Stimulated activated CD4-positive, alpha-beta T cell treated with anti-CD3 and anti-CD28 coated beads, Interleukin-2, amount 100 ng/mL, for 4 hours (primary cell): ENCODE results near the gene QSOX2.

Experiments used
- DNase-seq: peaks from one replicate; pipeline ENCODE4 v3.0.0-alpha.2; 2020; ENCODE audit warnings: low read depth

Gene QSOX2, protein sequence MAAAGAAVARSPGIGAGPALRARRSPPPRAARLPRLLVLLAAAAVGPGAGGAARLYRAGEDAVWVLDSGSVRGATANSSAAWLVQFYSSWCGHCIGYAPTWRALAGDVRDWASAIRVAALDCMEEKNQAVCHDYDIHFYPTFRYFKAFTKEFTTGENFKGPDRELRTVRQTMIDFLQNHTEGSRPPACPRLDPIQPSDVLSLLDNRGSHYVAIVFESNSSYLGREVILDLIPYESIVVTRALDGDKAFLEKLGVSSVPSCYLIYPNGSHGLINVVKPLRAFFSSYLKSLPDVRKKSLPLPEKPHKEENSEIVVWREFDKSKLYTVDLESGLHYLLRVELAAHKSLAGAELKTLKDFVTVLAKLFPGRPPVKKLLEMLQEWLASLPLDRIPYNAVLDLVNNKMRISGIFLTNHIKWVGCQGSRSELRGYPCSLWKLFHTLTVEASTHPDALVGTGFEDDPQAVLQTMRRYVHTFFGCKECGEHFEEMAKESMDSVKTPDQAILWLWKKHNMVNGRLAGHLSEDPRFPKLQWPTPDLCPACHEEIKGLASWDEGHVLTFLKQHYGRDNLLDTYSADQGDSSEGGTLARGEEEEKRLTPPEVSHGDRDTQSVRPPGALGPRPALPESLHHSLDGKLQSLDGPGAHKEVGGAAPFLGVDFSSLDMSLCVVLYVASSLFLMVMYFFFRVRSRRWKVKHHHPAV

GRCh38 chr9:136245219-136246150, at the start of gene QSOX2:
Gene QSOX2 (minus strand): TSS chr9:136245812. CDS start chr9:136245803, 9 bp downstream.
- DNase-seq: peak; percentile 81

GRCh38 chr9:136295055-136295454, 49.4 kb upstream of the QSOX2 start:
- no peak for DNase-seq

DNA sequence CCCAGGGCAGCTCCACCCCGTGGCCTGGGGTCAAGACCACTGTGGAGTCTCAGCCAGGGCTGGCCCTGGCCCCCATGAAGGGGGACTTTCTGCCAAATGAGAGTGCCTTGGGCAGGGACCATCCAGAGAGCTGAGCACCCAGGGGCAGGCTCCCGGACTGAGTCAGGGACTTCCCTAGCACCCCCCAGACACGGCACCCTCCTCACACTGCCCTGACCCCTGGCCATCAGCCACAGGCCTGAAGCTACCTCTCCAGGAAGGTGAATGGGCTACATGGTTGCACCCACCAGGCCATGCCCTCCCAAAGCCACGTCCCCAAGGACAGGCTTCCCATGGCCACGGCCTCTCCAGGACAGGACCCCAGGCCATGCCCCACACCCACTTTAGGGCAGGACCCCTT, 48.8 kb upstream of the QSOX2 start:
- DNase-seq: no peak

DNA sequence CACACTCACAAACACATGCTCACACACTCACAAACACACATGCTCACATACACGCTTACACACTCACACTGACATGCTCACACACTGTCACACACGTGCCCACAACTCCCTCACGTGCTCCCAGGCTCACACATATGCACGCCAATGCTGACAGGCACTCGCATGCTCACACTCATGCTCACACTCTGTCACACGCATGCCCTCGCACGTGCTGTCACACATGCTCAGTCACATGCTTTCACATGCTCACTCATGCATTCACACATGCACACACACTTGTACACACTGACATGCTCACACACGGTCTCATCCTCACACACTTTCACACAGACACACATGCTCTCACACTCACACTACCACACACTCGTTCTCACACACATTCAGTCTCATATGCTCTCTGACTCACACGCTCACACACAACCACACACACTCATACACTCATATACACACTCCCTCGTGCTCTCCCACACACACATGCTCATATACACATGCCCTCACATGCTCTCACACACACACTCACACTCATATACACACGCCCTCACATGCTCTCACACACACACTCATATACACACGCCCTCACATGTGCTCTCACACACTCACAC, 48.0 kb upstream of the QSOX2 start:
- DNase-seq: no peak

DNA sequence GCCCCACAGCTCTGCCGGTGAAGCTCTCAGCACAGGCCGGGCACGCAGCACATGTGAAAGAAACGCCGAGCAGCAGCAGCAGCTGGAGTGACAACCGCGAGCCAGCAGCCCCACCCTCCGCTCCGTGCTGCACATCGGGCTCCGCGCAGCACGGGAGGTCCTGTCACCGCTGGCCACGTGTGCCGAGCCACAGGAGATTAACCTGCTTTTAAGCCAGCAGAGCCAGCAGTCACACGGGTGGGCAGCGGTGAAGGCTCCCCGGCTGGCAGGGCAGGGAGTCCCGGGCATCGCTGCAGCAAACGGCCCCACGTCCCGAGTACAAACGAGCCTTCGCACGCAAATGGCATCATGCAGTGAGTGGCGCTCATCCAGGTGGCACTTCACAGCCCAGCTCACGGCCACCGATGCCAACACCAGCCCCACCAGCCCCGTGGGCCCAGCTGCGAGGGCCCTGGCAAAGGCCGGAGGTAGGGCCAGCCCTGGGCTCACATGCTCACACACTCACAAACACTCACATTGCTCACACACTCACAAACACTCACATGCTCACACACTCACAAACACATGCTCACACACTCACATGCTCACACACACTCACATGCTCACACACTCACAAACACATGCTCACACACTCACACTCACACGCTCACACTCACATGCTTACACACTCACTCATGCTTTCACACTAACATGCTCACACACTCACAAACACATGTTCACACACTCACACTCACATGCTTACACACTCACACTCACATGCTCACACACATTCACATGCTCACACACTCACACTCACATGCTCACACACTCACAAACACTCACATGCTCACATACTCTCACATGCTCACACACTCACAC, 47.2 kb upstream of the QSOX2 start:
- DNase-seq: no peak

GRCh38 chr9:136292026-136292538, 46.5 kb upstream of the QSOX2 start:
- DNase-seq: no peak

DNA sequence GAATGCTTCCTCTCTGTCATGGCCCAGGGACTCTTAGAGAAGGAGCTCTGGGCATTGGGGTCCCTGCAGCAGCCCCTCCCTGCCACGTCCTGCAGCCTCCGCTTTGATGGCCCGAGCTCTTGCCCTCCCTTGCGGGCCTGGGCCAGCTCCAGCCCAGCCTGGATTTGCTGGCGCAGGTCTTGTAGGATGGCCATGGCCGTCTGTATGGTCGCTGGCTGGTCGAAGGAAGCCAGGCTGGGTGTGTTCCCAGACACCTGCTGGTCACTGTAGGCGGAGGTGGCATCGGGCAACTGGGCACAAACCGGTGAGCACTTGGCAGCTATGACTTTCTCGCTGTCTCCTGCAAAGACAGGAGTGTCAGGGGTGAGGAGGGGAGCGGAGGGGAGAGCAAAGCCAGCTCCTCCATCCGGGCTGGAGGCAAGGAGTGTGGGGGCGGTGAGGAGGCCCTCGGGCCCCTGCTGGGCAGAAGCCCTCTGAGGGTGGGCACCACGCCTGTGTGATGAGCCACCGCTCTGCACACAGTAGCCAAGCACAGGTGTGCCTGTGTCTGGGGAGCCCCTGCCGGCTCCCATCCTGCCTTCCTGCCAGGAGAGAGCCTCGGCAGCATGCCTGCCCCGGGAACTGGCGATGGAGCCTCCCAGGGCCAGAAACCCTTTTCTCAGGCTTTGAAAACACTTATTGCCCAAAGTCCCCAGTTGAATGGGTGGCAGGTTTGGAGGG, 45.9 kb upstream of the QSOX2 start:
- no peak for DNase-seq

- no peak for DNase-seq
These were observed 44.9 kb upstream of the QSOX2 start for GRCh38 chr9:136290508-136291000.

- no peak for DNase-seq
These were observed 44.3 kb upstream of the QSOX2 start for GRCh38 chr9:136289651-136290507.

DNA sequence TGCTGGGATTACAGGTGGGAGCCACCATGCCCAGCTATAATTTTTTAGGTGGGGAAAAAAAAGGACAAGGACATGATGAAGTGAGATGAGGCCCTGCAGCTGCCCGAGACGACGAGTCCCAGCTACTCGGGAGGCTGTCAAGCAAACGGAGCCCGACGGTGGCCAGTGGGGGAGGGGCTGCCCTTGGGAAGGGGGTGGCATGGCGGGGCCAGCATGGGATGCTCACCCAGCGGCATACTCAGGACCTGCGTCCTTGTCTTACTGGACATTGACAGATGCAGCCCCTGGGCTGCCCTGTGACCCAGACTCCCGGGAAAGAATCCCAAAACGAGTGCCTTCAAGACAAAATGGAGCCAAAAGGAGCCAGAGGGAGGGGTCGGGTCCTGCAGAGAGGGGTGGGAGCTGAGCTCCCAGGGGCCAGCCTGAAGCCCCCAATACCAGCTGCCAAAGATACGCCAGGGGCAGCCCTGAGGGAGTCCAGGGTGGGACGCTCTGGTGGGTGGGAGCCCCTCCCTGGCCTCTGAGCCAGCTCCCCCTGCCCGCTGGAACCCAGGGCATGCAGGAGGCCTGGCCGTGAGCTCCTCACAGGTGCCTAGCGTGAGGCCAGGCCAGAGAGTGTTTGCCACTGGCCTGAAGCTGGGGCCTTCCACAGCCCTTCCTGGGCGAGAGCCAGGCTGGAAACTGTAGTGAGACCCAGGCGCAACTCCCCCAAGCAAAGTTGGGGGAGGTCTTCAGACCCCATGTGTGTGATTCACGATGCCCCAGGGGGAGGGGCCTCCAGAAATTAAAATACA, 42.5 kb upstream of the QSOX2 start:
- DNase-seq: no peak

DNA sequence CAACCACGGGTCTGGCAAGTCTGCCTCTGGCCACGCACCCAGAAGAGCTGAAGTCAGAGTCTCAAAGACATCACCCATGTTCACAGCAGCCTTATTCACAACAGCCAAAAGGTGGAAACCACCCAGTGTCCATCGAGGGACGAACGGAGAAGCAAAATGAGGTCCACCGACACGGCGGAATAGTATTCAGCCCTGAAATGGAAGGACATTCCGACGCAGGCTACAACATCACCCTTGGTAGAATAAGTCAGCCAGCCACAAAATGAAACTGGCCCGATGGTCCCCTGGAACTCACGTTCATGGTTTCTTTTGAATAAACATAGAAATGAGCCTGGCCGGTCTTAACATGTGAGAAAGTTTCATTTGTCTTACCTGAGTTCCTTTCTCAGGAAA, 41.4 kb upstream of the QSOX2 start:
- DNase-seq: no peak

DNA sequence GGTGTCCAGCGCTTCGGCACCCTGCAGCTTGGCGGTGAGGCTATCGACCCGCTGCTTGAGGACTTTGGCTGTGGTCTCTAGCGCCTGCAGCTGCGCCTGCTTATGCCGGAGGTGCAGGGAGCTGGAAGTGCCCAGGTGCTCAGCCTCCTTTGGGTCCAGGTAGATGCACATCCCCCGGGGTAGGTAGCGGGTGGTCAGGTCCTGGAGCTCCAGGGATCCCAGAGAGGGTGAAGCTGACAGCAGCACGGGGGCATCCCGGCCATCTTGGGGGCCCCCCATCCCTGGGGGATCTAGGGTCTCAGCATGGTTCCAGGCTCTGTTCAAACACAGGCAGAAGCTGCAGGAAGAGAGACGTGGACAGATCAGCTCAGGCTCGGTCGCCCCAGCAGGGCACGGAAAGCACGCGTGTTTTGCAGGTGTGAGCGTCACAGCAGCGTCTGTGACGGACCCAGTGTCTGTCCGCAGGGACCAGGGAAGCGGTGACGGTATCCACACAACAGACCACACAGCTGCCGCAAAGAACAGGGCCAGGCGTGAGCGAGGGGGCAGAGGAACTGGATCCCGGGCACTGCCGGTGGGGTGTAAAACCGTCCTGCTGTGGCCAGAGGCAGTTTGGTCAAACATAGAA, 40.9 kb upstream of the QSOX2 start:
- no peak for DNase-seq

GRCh38 chr9:136285501-136286358, 40.1 kb upstream of the QSOX2 start:
- DNase-seq: no peak

- DNase-seq: no peak
These were observed 39.3 kb upstream of the QSOX2 start for GRCh38 chr9:136284951-136285350.

DNA sequence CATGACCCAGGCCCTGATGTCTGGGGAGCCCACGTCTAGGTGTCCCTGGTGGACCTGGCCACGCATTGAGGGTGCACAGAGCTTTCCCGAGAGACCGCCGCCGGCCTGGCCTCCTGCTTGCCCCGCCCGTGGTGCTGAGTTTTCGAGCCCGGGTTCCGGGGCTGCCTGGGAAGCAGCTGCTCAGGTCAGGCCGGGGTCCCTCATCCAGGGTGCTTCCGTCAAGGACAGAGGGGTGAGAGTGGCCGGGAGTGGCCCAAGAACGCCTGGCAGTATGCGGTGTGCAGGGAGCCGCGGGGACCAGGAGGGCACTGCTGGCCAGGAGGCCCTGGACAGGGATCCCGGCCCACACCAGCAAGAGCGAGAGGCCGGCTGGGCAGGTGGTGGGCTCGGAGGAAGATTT, 38.7 kb upstream of the QSOX2 start:
- no peak for DNase-seq
